Measurements from ENCODE around the gene KIAA1549.

KIAA1549 gene

GRCh38 chr7:138837627-138838026 is 143.6 kb downstream of the KIAA1549 start:
- no peak for DNase-seq (ENCODE audit: low read depth, low spot score)
- no CpG with 5 or more reads among the region's 13 CpGs for WGBS (ENCODE audit: insufficient coverage, insufficient read length)
- H3K4me1 ChIP-seq (ENCODE audit: control insufficient read depth, insufficient read depth, low read length): no peaks in the 10 kb centered on the region; the same call in 1 of the 2 replicates
- H3K27ac ChIP-seq (ENCODE audit: low read length): no peak overlapping the region
- peaks cover 5% of the 10 kb centered on the region; the same call in 1 of the 2 replicates for H3K36me3 ChIP-seq (ENCODE audit: control insufficient read depth, insufficient read depth, low read length)
- H3K4me3 ChIP-seq (ENCODE audit: low read length): no peak overlapping the region
- H3K9me3 ChIP-seq (ENCODE audit: control insufficient read depth, insufficient read depth, low read length): no peaks in the 10 kb centered on the region
- no peaks in the 10 kb centered on the region for H3K27me3 ChIP-seq (ENCODE audit: control insufficient read depth, insufficient read depth, low read length)

DNA sequence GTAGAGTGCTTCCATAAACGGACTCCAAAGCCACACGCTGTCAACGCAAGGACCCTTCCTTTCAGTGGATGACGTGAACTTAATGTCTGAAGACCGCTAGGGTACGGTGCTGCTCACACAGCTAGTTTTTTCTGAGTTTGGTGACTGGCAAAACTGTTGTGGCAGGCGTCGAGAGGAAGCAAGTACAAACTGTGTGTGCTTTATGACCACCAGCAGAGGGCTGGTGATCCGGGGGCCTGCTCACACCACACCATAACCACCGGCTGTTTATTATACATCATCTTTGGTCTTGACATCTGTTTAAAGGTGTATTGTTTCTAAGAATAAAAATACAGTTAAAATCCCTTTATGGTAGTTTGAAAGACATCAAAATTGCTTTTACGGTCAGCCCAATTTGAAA is 146.1 kb downstream of the KIAA1549 start:
- Histone ChIP-seq H3K27ac (ENCODE audit: low read length) (no peak overlapping the region), H3K4me1 (ENCODE audit: control insufficient read depth, insufficient read depth, low read length) (no peaks in the 10 kb centered on the region), H3K36me3 (ENCODE audit: control insufficient read depth, insufficient read depth, low read length) (peaks cover 5% of the 10 kb centered on the region; the same call in 1 of the 2 replicates), H3K4me3 (ENCODE audit: low read length) (no peak overlapping the region), H3K27me3 (ENCODE audit: control insufficient read depth, insufficient read depth, low read length) (no peaks in the 10 kb centered on the region), H3K9me3 (ENCODE audit: control insufficient read depth, insufficient read depth, low read length) (no peaks in the 10 kb centered on the region)
- DNase-seq (ENCODE audit: low read depth, low spot score): no peak
- WGBS (ENCODE audit: insufficient coverage, insufficient read length): no CpG with 5 or more reads among the region's 11 CpGs

DNA sequence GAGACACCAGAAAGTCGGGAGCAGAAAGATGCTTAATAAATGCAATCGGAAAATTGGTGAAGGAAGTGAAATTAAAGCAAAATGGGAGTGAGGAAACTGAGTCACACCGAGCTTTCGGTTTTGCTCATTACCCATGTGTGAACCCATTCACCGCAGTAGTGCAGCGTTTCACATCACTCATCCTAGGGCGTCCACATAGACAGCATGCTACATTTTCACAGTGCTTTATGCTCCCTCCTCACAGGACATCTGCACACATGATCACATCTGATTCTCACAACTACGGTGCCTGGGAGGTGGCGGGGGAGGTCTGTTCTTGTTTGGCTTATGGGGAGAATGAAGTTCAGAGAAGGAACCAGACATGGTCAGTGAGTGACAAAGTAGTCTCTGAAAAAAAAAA is 146.6 kb downstream of the KIAA1549 start:
- no peaks in the 10 kb centered on the region for H3K9me3 ChIP-seq (ENCODE audit: control insufficient read depth, insufficient read depth, low read length)
- no peak overlapping the region for H3K4me3 ChIP-seq (ENCODE audit: low read length)
- DNase-seq (ENCODE audit: low read depth, low spot score): no peak
- no CpG with 5 or more reads among the region's 9 CpGs for WGBS (ENCODE audit: insufficient coverage, insufficient read length)
- no peaks in the 10 kb centered on the region for H3K27me3 ChIP-seq (ENCODE audit: control insufficient read depth, insufficient read depth, low read length)
- H3K36me3 ChIP-seq (ENCODE audit: control insufficient read depth, insufficient read depth, low read length): peaks cover 5% of the 10 kb centered on the region; the same call in 1 of the 2 replicates
- H3K27ac ChIP-seq (ENCODE audit: low read length): no peak overlapping the region
- no peaks in the 10 kb centered on the region for H3K4me1 ChIP-seq (ENCODE audit: control insufficient read depth, insufficient read depth, low read length)

DNA sequence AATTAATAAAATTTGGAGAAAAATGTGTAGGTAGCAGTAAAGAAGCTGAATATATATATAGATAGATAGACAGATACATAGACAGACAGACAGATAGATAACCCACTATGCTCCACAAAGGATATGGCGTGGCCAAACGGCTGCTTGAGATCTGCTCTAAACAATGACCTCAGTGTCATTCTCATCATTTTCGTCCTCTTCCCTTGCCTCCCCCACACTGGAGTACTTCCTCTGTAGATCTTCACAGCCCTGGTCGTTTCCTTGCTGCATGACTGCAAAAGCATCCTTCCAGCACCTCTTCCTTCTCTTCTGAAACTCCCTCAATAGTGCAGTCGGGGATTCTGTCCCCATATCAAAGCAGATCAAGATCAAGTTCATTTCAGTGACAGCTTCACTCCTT is 147.6 kb downstream of the KIAA1549 start:
- no peaks in the 10 kb centered on the region for H3K27me3 ChIP-seq (ENCODE audit: control insufficient read depth, insufficient read depth, low read length)
- no peaks in the 10 kb centered on the region for H3K4me1 ChIP-seq (ENCODE audit: control insufficient read depth, insufficient read depth, low read length)
- H3K27ac ChIP-seq (ENCODE audit: low read length): no peak overlapping the region
- H3K4me3 ChIP-seq (ENCODE audit: low read length): no peak overlapping the region
- no peak for DNase-seq (ENCODE audit: low read depth, low spot score)
- H3K36me3 ChIP-seq (ENCODE audit: control insufficient read depth, insufficient read depth, low read length): peaks cover 5% of the 10 kb centered on the region; the same call in 1 of the 2 replicates
- no CpG with 5 or more reads among the region's 5 CpGs for WGBS (ENCODE audit: insufficient coverage, insufficient read length)
- no peaks in the 10 kb centered on the region for H3K9me3 ChIP-seq (ENCODE audit: control insufficient read depth, insufficient read depth, low read length)

DNA sequence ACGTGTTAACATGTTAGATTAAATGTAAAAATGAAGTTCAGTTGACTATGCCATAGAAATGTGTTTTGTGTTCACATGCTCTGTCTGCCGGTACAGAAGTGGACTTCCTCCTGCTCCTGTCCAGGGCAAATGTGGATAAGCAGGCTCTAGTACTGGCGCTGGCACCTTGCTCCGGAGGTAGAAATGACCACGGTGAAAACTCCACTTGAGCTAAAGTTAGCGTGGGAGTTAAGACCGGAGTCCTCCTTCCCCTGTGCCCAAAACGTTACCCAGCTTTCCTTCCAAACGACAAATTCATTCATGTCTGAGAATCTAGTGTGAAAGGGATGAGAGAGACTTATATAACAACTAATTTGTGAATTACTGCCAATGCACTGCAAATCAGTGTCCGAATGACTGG is 148.2 kb downstream of the KIAA1549 start:
- WGBS (ENCODE audit: insufficient coverage, insufficient read length): no CpG with 5 or more reads among the region's 10 CpGs
- Histone ChIP-seq H3K9me3 (ENCODE audit: control insufficient read depth, insufficient read depth, low read length) (no peaks in the 10 kb centered on the region), H3K27ac (ENCODE audit: low read length) (no peak overlapping the region), H3K4me1 (ENCODE audit: control insufficient read depth, insufficient read depth, low read length) (no peaks in the 10 kb centered on the region), H3K4me3 (ENCODE audit: low read length) (no peak overlapping the region), H3K36me3 (ENCODE audit: control insufficient read depth, insufficient read depth, low read length) (peaks cover 5% of the 10 kb centered on the region; the same call in 1 of the 2 replicates), H3K27me3 (ENCODE audit: control insufficient read depth, insufficient read depth, low read length) (no peaks in the 10 kb centered on the region)
- no peak for DNase-seq (ENCODE audit: low read depth, low spot score)

GRCh38 chr7:138829335-138829734 is 151.9 kb downstream of the KIAA1549 start:
- Histone ChIP-seq H3K9me3 (ENCODE audit: control insufficient read depth, insufficient read depth, low read length) (no peaks in the 10 kb centered on the region), H3K36me3 (ENCODE audit: control insufficient read depth, insufficient read depth, low read length) (no peaks in the 10 kb centered on the region), H3K27me3 (ENCODE audit: control insufficient read depth, insufficient read depth, low read length) (no peaks in the 10 kb centered on the region)

DNA sequence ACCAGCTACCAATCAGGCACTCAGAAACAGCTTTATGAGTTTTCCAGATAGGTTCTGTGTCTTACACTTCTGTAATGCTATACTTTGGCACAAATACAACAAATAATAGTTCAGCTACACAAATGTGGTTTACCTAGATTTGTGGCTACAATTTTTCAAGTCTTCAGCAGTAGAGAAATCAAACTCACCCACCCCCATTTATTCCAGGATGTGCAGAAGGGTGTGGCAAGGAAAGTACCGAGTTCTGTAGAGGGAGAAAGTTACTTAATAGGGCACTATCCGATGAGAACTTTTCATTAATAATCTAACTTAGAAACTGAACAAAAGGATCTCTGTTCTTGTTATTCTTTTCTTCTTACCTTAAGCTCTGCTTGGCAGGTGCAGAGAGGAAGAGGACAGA is 152.9 kb downstream of the KIAA1549 start:
- no CpG with 5 or more reads among the region's 2 CpGs for WGBS (ENCODE audit: insufficient coverage, insufficient read length)
- Histone ChIP-seq H3K27ac (ENCODE audit: low read length) (no peak overlapping the region), H3K27me3 (ENCODE audit: control insufficient read depth, insufficient read depth, low read length) (no peaks in the 10 kb centered on the region)

More at GRCh38 chr7:138829335-138829734, 151.9 kb downstream of the KIAA1549 start:
- H3K4me1 ChIP-seq (ENCODE audit: control insufficient read depth, insufficient read depth, low read length): no peaks in the 10 kb centered on the region
- H3K27ac ChIP-seq (ENCODE audit: low read length): no peak overlapping the region
- DNase-seq (ENCODE audit: low read depth, low spot score): no peak
- no peak overlapping the region for H3K4me3 ChIP-seq (ENCODE audit: low read length)
- WGBS (ENCODE audit: insufficient coverage, insufficient read length): no CpG with 5 or more reads among the region's 11 CpGs

DNA sequence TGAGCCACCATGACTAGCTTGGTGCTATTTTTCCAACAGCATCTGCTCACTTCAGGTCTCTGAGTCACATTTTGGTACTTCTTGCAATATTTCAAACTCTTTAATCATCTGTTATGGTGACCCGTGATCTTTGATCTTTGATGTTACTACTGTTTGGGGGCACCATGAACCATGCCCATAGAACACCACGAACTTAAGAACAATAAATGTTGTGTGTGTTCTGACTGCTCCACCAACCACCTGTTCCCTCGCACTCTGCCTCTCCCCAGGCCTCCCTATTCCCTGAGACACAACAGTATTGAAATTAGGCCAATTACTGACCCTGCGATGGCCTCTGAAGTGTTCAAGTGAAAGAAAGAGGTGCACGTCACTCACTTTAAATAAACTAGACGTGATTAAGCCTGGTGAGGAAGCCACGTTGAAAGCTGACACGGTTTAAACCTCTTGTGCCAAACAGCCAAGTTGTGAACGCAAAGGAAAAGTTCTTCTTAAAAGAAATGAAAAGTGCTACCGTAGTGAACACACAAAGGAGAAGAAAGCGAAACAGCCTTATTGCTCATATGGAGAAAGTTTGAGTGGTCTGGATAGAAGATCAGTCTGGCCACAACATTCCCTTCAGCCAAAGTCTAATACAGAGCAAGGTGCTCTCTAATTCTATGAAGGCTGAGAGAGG is 156.0 kb downstream of the KIAA1549 start:
- no peaks in the 10 kb centered on the region for H3K36me3 ChIP-seq (ENCODE audit: control insufficient read depth, insufficient read depth, low read length)
- no peaks in the 10 kb centered on the region for H3K27me3 ChIP-seq (ENCODE audit: control insufficient read depth, insufficient read depth, low read length)
- no peak for DNase-seq (ENCODE audit: low read depth, low spot score)
- H3K9me3 ChIP-seq (ENCODE audit: control insufficient read depth, insufficient read depth, low read length): no peaks in the 10 kb centered on the region
- H3K4me3 ChIP-seq (ENCODE audit: low read length): no peak overlapping the region
- H3K4me1 ChIP-seq (ENCODE audit: control insufficient read depth, insufficient read depth, low read length): no peaks in the 10 kb centered on the region
- WGBS (ENCODE audit: insufficient coverage, insufficient read length): no CpG with 5 or more reads among the region's 11 CpGs
- no peak overlapping the region for H3K27ac ChIP-seq (ENCODE audit: low read length)

More for the DNA sequence above, 152.9 kb downstream of the KIAA1549 start:
- no peaks in the 10 kb centered on the region for H3K4me1 ChIP-seq (ENCODE audit: control insufficient read depth, insufficient read depth, low read length)
- no peaks in the 10 kb centered on the region for H3K36me3 ChIP-seq (ENCODE audit: control insufficient read depth, insufficient read depth, low read length)
- DNase-seq (ENCODE audit: low read depth, low spot score): no peak
- no peaks in the 10 kb centered on the region for H3K9me3 ChIP-seq (ENCODE audit: control insufficient read depth, insufficient read depth, low read length)
- no peak overlapping the region for H3K4me3 ChIP-seq (ENCODE audit: low read length)

DNA sequence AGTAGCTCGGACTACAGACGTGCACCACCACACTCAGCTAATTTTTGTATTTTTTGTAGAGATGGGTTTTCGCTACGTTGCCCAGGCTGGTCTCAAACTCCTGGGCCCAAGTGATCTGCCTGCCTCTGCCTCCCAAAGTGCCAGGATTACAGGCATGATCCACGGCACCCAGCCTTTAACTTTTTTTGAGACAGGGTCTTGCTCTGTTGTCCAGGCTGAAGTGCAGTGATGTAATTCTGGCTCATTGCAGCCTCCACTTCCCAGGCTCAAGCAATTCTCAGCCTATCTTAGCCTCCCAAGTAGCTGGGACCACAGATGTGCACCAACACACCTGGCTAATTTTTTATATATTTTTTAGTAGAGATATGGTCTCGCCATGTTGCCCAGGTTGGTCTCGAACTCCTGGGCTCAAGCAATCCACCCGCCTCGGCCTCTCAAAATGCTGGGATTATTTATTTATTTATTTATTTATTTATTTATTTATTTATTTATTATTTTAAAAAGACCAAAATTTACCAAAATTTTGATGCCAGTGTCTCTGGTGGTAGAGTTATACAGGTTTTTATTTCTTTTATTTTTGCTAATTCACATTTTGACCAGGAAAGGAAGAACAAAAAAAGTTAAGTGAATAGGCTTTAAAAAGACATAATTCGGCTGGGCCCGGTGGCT is 158.2 kb downstream of the KIAA1549 start:
- Histone ChIP-seq H3K36me3 (ENCODE audit: control insufficient read depth, insufficient read depth, low read length) (no peaks in the 10 kb centered on the region), H3K27ac (ENCODE audit: low read length) (no peak overlapping the region), H3K27me3 (ENCODE audit: control insufficient read depth, insufficient read depth, low read length) (no peaks in the 10 kb centered on the region), H3K9me3 (ENCODE audit: control insufficient read depth, insufficient read depth, low read length) (no peaks in the 10 kb centered on the region), H3K4me3 (ENCODE audit: low read length) (no peak overlapping the region), H3K4me1 (ENCODE audit: control insufficient read depth, insufficient read depth, low read length) (no peaks in the 10 kb centered on the region)
- DNase-seq (ENCODE audit: low read depth, low spot score): no peak
- no CpG with 5 or more reads among the region's 11 CpGs for WGBS (ENCODE audit: insufficient coverage, insufficient read length)

GRCh38 chr7:138821912-138822311 is 159.3 kb downstream of the KIAA1549 start:
- H3K27ac ChIP-seq (ENCODE audit: low read length): no peak overlapping the region
- no peaks in the 10 kb centered on the region for H3K36me3 ChIP-seq (ENCODE audit: control insufficient read depth, insufficient read depth, low read length)
- no CpG with 5 or more reads among the region's 7 CpGs for WGBS (ENCODE audit: insufficient coverage, insufficient read length)
- no peaks in the 10 kb centered on the region for H3K4me1 ChIP-seq (ENCODE audit: control insufficient read depth, insufficient read depth, low read length)
- H3K27me3 ChIP-seq (ENCODE audit: control insufficient read depth, insufficient read depth, low read length): no peaks in the 10 kb centered on the region
- H3K4me3 ChIP-seq (ENCODE audit: low read length): no peak overlapping the region
- DNase-seq (ENCODE audit: low read depth, low spot score): no peak
- H3K9me3 ChIP-seq (ENCODE audit: control insufficient read depth, insufficient read depth, low read length): no peaks in the 10 kb centered on the region

Data from iPS DF 6.9 (cell line).